Endothelial cell of umbilical vein (primary cell): Measurements from ENCODE around the gene MGAT5B. TPM values are rescaled to one million over a fixed set of nuclear protein-coding genes. Genes with fewer than 3 reads are reported as not detected.

ENCODE experiments used
- BruUV-seq: library from RNA; stranded (reverse); fragments of 400-500 nt; replicated peaks from 2 replicates; lab custom pipeline; 2021; lab: Mats Ljungman, UMichigan
- CTCF ChIA-PET: fragments of 300-600, 350-600 bp; sonication (Branson Sonifier 250); formaldehyde crosslinking; loops from one replicate; lab custom pipeline; 2021; ENCODE audit warnings: antibody characterized with exemption, inconsistent platforms; lab: Charles Lee
- POLR2A ChIA-PET: fragments of 300-600, 350-600 bp; sonication (Branson Sonifier 250); formaldehyde crosslinking; loops from one replicate; lab custom pipeline; 2021; ENCODE audit warnings: antibody characterized with exemption, inconsistent platforms; lab: Charles Lee
- DNase-seq: peaks from one replicate; pipeline ENCODE4 v3.0.0-alpha.2; 2011; ENCODE audit warnings: low read depth, low spot score
- FAIRE-seq: peaks from 2 replicates; lab custom pipeline; 2011; peaks lifted over from hg19 to GRCh38; lab: Jason Lieb, UNC
- H2AFZ ChIP-seq: 2 replicates; pipeline ENCODE4 v1.6.0; 2012; ENCODE audit warnings: low read depth, low read length, control low read depth, inconsistent platforms
- H3K27ac ChIP-seq: 2 replicates; pipeline ENCODE4 v1.5.1; 2011; ENCODE audit warnings: low read depth, mild to moderate bottlenecking, control low read depth, low read length, moderate library complexity; ENCODE audit not compliant: insufficient read depth
- H3K27me3 ChIP-seq, 2 experiments: 2 replicates each; pipeline versions ENCODE4 v1.6.0 to v1.6.1; 2011; ENCODE audit warnings: low read length in 2 of 2, mixed read lengths in 1 of 2; ENCODE audit not compliant: control insufficient read depth in 2 of 2, insufficient read depth in 2 of 2
- H3K36me3 ChIP-seq, 2 experiments: 2 replicates in 1 of 2; 3 replicates in 1 of 2; pipeline ENCODE4 v1.5.1; 2011; ENCODE audit warnings: low read length in 2 of 2, mild to moderate bottlenecking in 1 of 2, moderate library complexity in 1 of 2; ENCODE audit not compliant: control insufficient read depth in 2 of 2, insufficient read depth in 2 of 2; ENCODE audit errors: extremely low read depth in 1 of 2
- H3K4me1 ChIP-seq: 3 replicates; pipeline ENCODE4 v1.5.1; 2011; ENCODE audit warnings: mild to moderate bottlenecking, low read length; ENCODE audit not compliant: control insufficient read depth, insufficient read depth; ENCODE audit errors: extremely low read depth
- H3K4me2 ChIP-seq: 2 replicates; pipeline ENCODE4 v1.6.1; 2011; ENCODE audit warnings: low read length, control low read depth, mixed read lengths; ENCODE audit not compliant: insufficient read depth
- H3K4me3 ChIP-seq, 3 experiments: fragments of 200-600 bp in 1 of 3; sonication (generic), shearing (Covaris generic) in 1 of 3; replicated peaks in 1 of 3; 2 replicates each; pipeline ENCODE4 v1.5.1; 2011 to 2016; ENCODE audit warnings: control low read depth in 3 of 3, low read length in 3 of 3, mild to moderate bottlenecking in 2 of 3, inconsistent platforms in 1 of 3, low read depth in 1 of 3, moderate library complexity in 1 of 3; ENCODE audit not compliant: insufficient read depth in 1 of 3
- H3K79me2 ChIP-seq: 2 replicates; pipeline ENCODE4 v1.6.0; 2012; ENCODE audit warnings: low read length, inconsistent platforms; ENCODE audit not compliant: control insufficient read depth, insufficient read depth
- H3K9ac ChIP-seq: replicated peaks from 2 replicates; pipeline ENCODE3; 2011; ENCODE audit warnings: low read length, control low read depth; ENCODE audit not compliant: insufficient read depth; ENCODE audit errors: extremely low read depth
- H3K9me1 ChIP-seq: replicated peaks from 3 replicates; pipeline ENCODE4 v1.6.0; 2011; ENCODE audit warnings: mild to moderate bottlenecking, low read length; ENCODE audit not compliant: control insufficient read depth, insufficient read depth; ENCODE audit errors: extremely low read depth
- H3K9me3 ChIP-seq: replicated peaks from 2 replicates; pipeline ENCODE4 v1.5.1; 2012; ENCODE audit warnings: low read length, inconsistent platforms; ENCODE audit not compliant: control insufficient read depth, insufficient read depth
- H4K20me1 ChIP-seq: replicated peaks from 2 replicates; pipeline ENCODE3; 2011; ENCODE audit warnings: mild to moderate bottlenecking, low read length; ENCODE audit not compliant: control insufficient read depth, insufficient read depth; ENCODE audit errors: extremely low read depth
- EZH2 ChIP-seq: IDR thresholded peaks from 2 replicates; pipeline ENCODE4 v1.6.1; 2012; ENCODE audit warnings: borderline replicate concordance, low read depth, mild to moderate bottlenecking, moderate library complexity, low read length, inconsistent platforms; ENCODE audit not compliant: severe bottlenecking
- GATA2 ChIP-seq: IDR thresholded peaks from 2 replicates; pipeline ENCODE4 v1.7.0; 2011; ENCODE audit warnings: low read depth, mild to moderate bottlenecking, moderate library complexity, mixed read lengths, low read length; ENCODE audit not compliant: insufficient read length, insufficient read depth
- JUN ChIP-seq: IDR thresholded peaks from 2 replicates; pipeline ENCODE4 v1.6.1; 2011; ENCODE audit warnings: borderline replicate concordance, low read depth; ENCODE audit not compliant: insufficient read length, insufficient read depth
- MYC ChIP-seq: IDR thresholded peaks from one replicate; pipeline ENCODE4 v1.6.1; 2011; ENCODE audit warnings: mild to moderate bottlenecking, low read depth, low read length
- POLR2A ChIP-seq: IDR thresholded peaks from 2 replicates; pipeline ENCODE4 v1.6.1; 2012; ENCODE audit warnings: low read depth, mild to moderate bottlenecking, control low read depth, low read length
- POLR2AphosphoS5 ChIP-seq: IDR thresholded peaks from 2 replicates; pipeline ENCODE4 v1.6.1; 2012; ENCODE audit warnings: low read depth, mild to moderate bottlenecking, control low read depth, low read length, moderate library complexity; ENCODE audit not compliant: insufficient read depth
- dilution Hi-C: fragments of 300-500 bp; cut with MboI; formaldehyde crosslinking; loops from one replicate; pipeline ENCODE4 v1.15.0; 2019; ENCODE audit warnings: low sequenced_read_pairs; ENCODE audit not compliant: extremely low pct_ligation_motif_present
- intact Hi-C: fragments of 100-400 bp; cut with micrococcal nuclease; formaldehyde crosslinking; loops from one replicate; pipeline ENCODE4 v1.10.0; 2022
- polyA plus RNA-seq, 4 experiments: library from polyadenylated mRNA; depleted of rRNA in 3 of 4; stranded (reverse) in 3 of 4; unstranded in 1 of 4; fragments of >200 nt; gene quantifications; 2 replicates each; pipeline versions ENCODE4 v1.2.1 to v1.2.3, GENCODE V29; 2011 to 2012; ENCODE audit warnings: missing spikeins in 1 of 4
- total RNA-seq: library from RNA; stranded (reverse); gene quantifications from 2 replicates; pipeline ENCODE4 v1.2.3, GENCODE V29; 2021
- TF ChIP-seq, protein P1 (sequence below): IDR thresholded peaks from 2 replicates; pipeline ENCODE4 v1.6.1; 2011; ENCODE audit not compliant: insufficient read depth, insufficient read length

The MGAT5B gene
- total and polyA plus RNA-seq, 2 donors (not counting 3 experiments of a cell fraction or from before 2014, with no cell fraction given): 1.7 to 2.1 TPM

DNA sequence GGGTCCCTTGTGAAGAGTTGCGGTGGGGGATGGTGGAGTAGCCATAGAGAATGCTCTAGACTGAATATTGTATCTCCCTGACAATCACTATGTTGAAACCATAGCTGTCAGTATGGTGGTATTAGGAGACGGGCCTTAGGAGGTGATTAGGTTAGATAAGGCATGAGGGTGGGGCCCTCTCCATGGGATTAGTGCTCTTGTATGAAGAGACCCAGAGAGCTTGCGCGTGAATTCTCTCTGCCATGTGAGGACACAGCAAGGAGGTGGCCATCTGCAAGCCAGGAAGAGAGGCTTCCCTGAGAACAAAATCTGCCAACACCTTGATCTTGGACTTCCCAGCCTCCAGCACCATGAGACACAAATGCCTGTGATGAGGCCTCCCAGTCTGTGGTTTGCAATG is 34.5 kb upstream of the MGAT5B start:
- no TSS peak for BruUV-seq
- Histone ChIP-seq H3K27me3 (no peaks in the 10 kb centered on the region), H3K27ac (no peak overlapping the region), H3K36me3 (no peaks in the 10 kb centered on the region), H3K4me1 (no peaks in the 10 kb centered on the region), H3K9me3 (no peaks in the 10 kb centered on the region), H3K4me3 (no peak overlapping the region), H4K20me1 (no peaks in the 10 kb centered on the region), H2AFZ (no peak overlapping the region), H3K4me2 (no peak overlapping the region), H3K79me2 (no peaks in the 10 kb centered on the region), H3K9ac (no peak overlapping the region), H3K9me1 (no peaks in the 10 kb centered on the region)
- CTCF ChIA-PET: interaction anchor here (2.5 kb wide), 1 partner anchor 17 kb away, joined by 6 read pairs; no protein-coding TSS in a partner anchor
- FAIRE-seq (no peak), DNase-seq (no peak)
- dilution Hi-C loops: no loop called here
- POLR2A ChIA-PET: no interaction called here
- intact Hi-C loops: no loop called here
- TF ChIP-seq EZH2: no peak
- TF ChIP-seq, protein P1, sequence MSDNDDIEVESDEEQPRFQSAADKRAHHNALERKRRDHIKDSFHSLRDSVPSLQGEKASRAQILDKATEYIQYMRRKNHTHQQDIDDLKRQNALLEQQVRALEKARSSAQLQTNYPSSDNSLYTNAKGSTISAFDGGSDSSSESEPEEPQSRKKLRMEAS: no peak

DNA sequence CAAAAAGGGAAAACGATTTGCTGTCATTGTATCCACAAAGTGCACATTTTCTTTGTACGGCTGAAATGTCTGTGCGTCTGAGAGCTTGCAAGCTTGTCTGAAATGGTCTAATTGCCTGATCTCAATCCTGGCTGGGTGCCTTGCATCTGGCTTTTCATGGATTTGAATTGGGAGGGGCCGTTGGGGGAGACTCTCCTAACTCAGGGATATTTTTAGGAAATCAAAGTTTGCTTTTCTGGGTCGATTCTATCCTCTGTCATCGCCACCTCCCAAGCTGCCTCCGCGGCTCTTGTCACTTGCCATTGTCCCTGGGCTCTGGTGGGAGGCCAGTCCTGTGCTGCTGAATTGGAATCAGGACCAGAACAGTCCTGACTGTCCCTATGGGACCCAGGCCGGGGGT is 33.3 kb upstream of the MGAT5B start:
- no peaks in the 10 kb centered on the region for H3K4me1 ChIP-seq
- dilution Hi-C loops (no loop called here), intact Hi-C loops (no loop called here)
- H3K4me3 ChIP-seq: no peak overlapping the region
- H3K9me1 ChIP-seq: no peaks in the 10 kb centered on the region
- H3K36me3 ChIP-seq: no peaks in the 10 kb centered on the region
- H3K79me2 ChIP-seq: no peaks in the 10 kb centered on the region
- H2AFZ ChIP-seq: no peak overlapping the region
- ChIA-PET POLR2A (no interaction called here), CTCF (no interaction called here)
- peaks cover 0 to 2% of the 10 kb centered on the region in 2 experiments for H3K27me3 ChIP-seq
- no peak for FAIRE-seq
- H3K27ac ChIP-seq: no peak overlapping the region
- no peak for DNase-seq
- no peaks in the 10 kb centered on the region for H3K9me3 ChIP-seq
- BruUV-seq: no TSS peak
- no peak overlapping the region for H3K9ac ChIP-seq
- TF ChIP-seq MYC (no peak), POLR2AphosphoS5 (no peak), JUN (no peak), GATA2 (no peak), POLR2A (no peak)
- H4K20me1 ChIP-seq: no peaks in the 10 kb centered on the region
- no peak overlapping the region for H3K4me2 ChIP-seq
